NCI-H774 (cell line): ENCODE results near the gene MRPS10.
"Not testable (repeated sequence)": the region's sequence is repeated elsewhere in the genome, so short reads cannot be mapped to it uniquely, and the experiment has no call there.

Source experiments
- DNase-seq: peaks from one replicate; lab custom pipeline; 2025; lab: John Stamatoyannopoulos, UW

The MRPS10 gene

DNA sequence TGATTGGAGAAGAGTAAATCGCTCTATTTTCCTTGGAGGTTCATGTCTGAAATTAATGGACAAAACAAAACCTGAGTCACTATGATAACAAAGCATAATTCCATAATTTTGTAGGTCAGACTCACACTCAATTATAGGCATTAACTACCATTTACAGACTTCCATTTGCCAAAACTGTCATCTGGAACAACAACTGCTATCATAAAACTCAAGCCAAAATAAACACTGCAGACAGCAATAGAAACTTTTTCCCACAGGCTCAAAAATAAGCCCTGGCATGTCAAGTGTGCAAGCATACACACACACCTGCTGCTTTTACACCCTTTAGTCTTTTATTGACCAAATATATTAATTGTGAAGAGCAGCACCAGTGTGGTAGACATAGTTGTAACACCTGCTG lies 7.1 kb downstream of the MRPS10 start:
- DNase-seq: peak; percentile 94

GRCh38 chr6:42207559-42207958 lies 10.1 kb downstream of the MRPS10 start:
- DNase-seq: not testable (repeated sequence)

GRCh38 chr6:42204768-42205282 lies 12.8 kb downstream of the MRPS10 start:
- DNase-seq: no peak

GRCh38 chr6:42203183-42203582 lies 14.5 kb downstream of the MRPS10 start:
- DNase-seq: no peak

- not testable (repeated sequence) for DNase-seq
These were observed 15.3 kb downstream of the MRPS10 start for GRCh38 chr6:42202131-42202915.

DNA sequence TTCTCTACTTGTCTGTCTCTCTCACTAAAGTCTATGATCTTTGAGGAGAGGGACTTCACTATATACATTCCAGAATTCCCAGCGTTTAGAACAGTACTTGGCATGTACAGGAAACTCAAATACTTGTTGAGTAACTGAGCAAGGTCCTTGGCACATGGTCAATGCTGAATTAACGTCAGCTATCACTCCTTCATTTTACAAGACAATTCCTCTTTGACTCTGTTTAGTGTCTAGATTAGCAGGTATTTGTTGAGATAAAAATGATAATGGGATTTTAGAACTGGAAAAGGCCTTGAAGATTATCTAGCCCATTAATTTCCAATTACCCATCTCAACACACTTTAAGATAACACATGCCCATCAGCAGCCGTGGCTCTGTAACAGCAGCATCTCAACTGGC lies 16.3 kb downstream of the MRPS10 start:
- DNase-seq: no peak

DNA sequence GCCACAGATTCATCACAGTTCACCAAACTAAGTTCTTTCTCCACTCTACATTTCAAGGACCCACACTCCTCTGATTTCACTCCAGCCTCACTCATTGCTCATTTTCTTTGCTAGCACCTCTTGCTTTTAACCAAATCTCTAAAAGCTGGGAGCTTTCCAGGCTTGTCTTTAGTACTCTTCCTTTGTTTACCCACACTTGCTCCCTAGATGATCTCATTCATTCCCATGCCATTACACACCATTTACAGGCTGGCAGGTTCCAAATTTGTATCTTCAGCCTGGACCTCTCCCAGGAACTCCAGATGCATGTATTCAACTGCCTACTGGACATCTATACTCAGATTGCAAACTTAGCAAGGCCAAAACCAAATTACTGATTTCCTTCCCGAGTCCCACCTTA lies 17.6 kb downstream of the MRPS10 start:
- no peak for DNase-seq

- no peak for DNase-seq
These were observed 18.3 kb downstream of the MRPS10 start for GRCh38 chr6:42199106-42199981.

DNA sequence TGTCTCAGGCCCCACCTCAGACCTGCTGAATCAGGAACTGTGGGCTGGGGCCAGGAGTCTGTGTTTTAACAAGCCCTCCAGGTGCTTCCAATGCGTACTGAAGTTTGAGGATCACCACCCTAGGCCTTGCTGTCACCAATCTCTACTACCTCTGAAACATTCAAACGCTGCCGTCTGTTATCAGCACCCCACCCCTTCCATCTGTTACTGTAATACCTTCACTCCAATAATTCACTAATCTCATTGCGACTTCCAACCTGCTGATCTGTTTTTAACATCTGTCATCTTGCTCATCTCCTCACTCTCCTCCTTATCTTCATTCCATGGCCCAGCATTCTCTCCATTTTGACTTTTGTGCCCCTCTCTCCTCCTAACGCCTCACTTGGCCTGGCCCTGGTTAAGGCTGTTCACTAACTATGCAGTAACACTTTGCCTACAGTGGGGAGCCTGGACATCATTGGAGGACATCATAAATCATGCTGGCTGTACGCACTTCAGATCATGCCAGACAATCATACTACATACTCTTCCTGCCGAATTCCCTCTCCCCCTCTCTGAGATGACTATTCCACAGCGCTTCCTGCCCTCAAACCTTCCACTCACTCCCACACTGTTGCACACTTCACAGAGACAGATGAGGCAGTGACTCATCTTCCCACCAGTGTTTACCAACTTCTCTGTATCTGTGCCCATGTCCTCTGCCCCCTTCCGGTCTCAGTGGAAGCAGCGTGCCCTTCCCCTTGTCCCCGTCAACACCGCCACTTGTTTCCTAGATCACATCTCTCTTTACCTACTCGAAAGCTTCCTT lies 19.9 kb downstream of the MRPS10 start:
- no peak for DNase-seq

DNA sequence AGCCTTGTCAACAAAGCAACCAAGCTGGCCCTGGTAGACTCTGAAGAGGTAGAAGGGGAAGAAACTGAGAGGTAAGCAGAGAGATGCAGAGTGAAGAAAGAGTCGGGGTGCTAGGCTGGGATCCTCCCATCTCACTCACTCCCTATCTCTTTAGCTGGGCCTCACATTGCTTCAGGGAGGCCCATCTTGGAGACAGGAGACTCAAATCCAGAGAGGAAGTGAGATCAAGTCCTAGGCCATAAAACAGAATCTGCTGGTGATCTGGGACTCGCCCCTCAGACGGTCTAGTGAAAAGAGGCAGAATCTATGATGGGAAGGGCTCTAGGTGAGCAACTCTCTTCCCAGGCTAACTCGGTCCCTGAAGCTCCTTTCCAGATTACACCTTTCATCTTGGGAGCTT lies 22.2 kb downstream of the MRPS10 start:
- DNase-seq: no peak

DNA sequence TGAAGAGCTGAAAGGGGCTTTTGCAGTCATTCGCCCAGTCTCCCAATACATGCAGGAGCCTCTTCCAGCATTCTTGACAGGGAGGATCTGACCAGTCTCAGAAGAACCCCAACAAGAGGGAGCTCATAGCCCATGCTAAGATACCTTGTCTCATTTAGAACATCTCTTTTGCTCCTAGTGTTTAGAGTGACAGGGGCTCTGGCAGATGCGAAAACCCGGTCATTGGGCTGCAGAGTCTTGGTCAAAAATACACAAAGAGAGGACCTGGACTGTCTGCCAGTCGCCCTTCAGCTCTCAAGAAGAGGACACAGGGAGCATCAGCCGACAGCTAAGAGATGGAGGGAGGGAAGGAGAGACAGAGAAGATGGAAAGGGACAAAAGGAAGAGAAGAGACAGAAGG lies 23.6 kb downstream of the MRPS10 start:
- no peak for DNase-seq

GRCh38 chr6:42193491-42193894 lies 24.2 kb downstream of the MRPS10 start:
- no peak for DNase-seq

GRCh38 chr6:42192385-42192784 lies 25.3 kb downstream of the MRPS10 start:
- not testable (repeated sequence) for DNase-seq

GRCh38 chr6:42190554-42191183 lies 27.0 kb downstream of the MRPS10 start:
- no peak for DNase-seq

DNA sequence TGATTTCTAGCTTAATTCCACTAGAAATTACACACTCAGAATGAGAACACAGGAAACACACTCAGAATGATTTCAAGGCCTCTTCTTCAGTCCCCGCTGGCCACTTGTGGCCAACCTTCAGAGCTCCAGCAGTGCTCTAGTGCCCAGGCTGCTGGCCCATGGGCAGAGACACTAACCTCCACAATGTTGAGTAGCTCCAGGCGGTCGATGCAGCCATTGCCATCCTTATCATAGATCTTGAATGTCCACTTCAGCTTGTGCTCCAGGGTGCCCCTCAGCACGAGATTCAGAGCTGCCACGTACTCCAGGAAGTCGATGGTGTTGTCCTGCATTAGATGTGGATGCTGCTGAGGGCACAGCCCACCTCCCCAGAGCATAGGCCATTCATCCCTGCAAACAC lies 29.3 kb downstream of the MRPS10 start:
- no peak for DNase-seq

GRCh38 chr6:42185597-42185996 lies 32.1 kb downstream of the MRPS10 start:
- DNase-seq: no peak

DNA sequence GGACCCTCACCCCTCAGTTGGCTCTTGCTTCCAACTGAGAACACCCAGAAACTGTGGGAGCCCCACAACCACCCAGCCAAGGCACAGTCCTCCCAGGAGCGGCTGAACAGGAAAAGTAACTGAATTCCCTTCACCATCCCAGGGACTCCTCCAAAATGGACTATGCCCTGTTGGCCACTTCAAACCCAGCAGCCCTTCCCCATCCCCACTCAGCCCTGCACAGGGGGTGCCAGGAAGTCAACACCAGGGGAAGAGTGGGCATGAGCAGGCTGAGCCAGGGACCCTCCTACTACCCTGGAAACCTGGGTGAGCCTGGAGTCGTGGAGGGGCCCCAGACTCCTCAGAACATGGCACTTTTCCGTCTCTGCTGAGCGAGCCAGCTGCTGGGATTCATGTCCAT lies 33.2 kb downstream of the MRPS10 start:
- no peak for DNase-seq

GRCh38 chr6:42182101-42182500 lies 35.6 kb downstream of the MRPS10 start:
- DNase-seq: no peak

- no peak for DNase-seq
These were observed 37.7 kb downstream of the MRPS10 start for GRCh38 chr6:42179945-42180313.

GRCh38 chr6:42179261-42179944 lies 38.3 kb downstream of the MRPS10 start:
- DNase-seq: no peak
